Tibial artery (tissue), 4 donors: ENCODE results near the gene TCOF1.

ENCODE experiments used
- DNase-seq, 2 donors: peaks; one replicate each; pipeline ENCODE4 v3.0.0-alpha.2; 2019
- H3K27ac ChIP-seq, 2 donors: fragments of 200-600 bp; sonication (generic) in 1 of 2; 1 replicate in 1 of 2; 2 replicates in 1 of 2; pipeline ENCODE4 v1.5.1; 2018 to 2019; ENCODE audit warnings: mild to moderate bottlenecking in 1 of 2
- H3K27me3 ChIP-seq, 2 donors: fragments of 200-600 bp; sonication (generic) in 1 of 2; one replicate each; pipeline versions ENCODE4 v1.5.1 to v1.6.0; 2016 to 2019
- H3K36me3 ChIP-seq, 3 donors: fragments of 200-600 bp; sonication (generic) in 2 of 3; one replicate each; pipeline ENCODE4 v1.5.1; 2016 to 2019; ENCODE audit warnings: mild to moderate bottlenecking in 2 of 3
- H3K4me1 ChIP-seq, 4 donors: fragments of 200-600 bp; sonication (generic) in 2 of 4; 1 replicate in 3 of 4; 2 replicates in 1 of 4; pipeline ENCODE4 v1.5.1; 2016 to 2019
- H3K4me3 ChIP-seq, 2 donors: fragments of 200-600 bp; sonication (generic) in 1 of 2; 1 replicate in 1 of 2; 2 replicates in 1 of 2; pipeline ENCODE4 v1.5.1; 2018 to 2019; ENCODE audit warnings: mild to moderate bottlenecking in 2 of 2
- H3K9me3 ChIP-seq, 3 donors: fragments of 200-600 bp; sonication (generic) in 1 of 3; one replicate each; pipeline ENCODE4 v1.5.1; 2016 to 2019
- intact Hi-C: fragments of 100-400 bp; cut with DNase I; formaldehyde crosslinking; loops from one replicate; pipeline ENCODE4 v1.15.0; 2023; ENCODE audit warnings: low total_unique reads
- TF ChIP-seq, protein P1 (sequence below), 2 experiments: fragments of 200-600 bp in 1 of 2; fragments of 450-650 bp in 1 of 2; IDR thresholded peaks; one replicate each; pipeline ENCODE4 v1.5.1; 2017 to 2019; ENCODE audit warnings: antibody characterized with exemption in 2 of 2, mild to moderate bottlenecking in 1 of 2, moderate library complexity in 1 of 2

Gene TCOF1

DNA sequence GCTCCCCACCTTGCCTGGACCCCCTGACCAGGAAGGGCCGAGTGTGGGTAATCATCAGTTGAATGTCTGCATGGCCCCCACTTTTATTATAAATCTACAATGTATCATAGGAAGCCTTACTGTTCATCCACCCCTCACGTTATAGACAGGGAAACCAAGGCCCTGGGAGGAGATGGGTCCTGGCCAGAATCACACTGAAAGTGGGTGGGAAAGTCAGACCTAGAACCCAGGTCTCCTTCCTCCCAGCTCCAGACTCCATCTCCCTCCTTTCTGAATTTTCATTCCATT lies 38.1 kb downstream of the TCOF1 start:
- intact Hi-C loops, result no loop called here
- peaks cover 39 to 100% (median 94%) of the 10 kb centered on the region in 3 donors for H3K36me3 ChIP-seq

DNA sequence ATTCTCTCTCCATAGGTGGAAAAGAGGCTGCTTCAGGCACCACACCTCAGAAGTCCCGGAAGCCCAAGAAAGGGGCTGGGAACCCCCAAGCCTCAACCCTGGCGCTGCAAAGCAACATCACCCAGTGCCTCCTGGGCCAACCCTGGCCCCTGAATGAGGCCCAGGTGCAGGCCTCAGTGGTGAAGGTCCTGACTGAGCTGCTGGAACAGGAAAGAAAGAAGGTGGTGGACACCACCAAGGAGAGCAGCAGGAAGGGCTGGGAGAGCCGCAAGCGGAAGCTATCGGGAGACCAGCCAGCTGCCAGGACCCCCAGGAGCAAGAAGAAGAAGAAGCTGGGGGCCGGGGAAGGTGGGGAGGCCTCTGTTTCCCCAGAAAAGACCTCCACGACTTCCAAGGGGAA lies 38.8 kb downstream of the TCOF1 start:
- TF ChIP-seq, protein P1, sequence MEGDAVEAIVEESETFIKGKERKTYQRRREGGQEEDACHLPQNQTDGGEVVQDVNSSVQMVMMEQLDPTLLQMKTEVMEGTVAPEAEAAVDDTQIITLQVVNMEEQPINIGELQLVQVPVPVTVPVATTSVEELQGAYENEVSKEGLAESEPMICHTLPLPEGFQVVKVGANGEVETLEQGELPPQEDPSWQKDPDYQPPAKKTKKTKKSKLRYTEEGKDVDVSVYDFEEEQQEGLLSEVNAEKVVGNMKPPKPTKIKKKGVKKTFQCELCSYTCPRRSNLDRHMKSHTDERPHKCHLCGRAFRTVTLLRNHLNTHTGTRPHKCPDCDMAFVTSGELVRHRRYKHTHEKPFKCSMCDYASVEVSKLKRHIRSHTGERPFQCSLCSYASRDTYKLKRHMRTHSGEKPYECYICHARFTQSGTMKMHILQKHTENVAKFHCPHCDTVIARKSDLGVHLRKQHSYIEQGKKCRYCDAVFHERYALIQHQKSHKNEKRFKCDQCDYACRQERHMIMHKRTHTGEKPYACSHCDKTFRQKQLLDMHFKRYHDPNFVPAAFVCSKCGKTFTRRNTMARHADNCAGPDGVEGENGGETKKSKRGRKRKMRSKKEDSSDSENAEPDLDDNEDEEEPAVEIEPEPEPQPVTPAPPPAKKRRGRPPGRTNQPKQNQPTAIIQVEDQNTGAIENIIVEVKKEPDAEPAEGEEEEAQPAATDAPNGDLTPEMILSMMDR (IDR thresholded peaks at IDR 0.05), result no peak
- H3K27ac ChIP-seq, result no peak overlapping the region
- no peaks in the 10 kb centered on the region for H3K9me3 ChIP-seq
- H3K4me3 ChIP-seq, result no peak overlapping the region
- no peaks in the 10 kb centered on the region for H3K27me3 ChIP-seq
- H3K4me1 ChIP-seq, result no peaks in the 10 kb centered on the region
- DNase-seq, result no peak
- peaks cover 33 to 100% (median 93%) of the 10 kb centered on the region in 3 donors for H3K36me3 ChIP-seq
- intact Hi-C loops, result no loop called here

More for the DNA sequence above, 38.1 kb downstream of the TCOF1 start:
- TF ChIP-seq, protein P1 (IDR thresholded peaks at IDR 0.05), result no peak
- no peak for DNase-seq
- Histone ChIP-seq H3K9me3 (no peaks in the 10 kb centered on the region), H3K27me3 (no peaks in the 10 kb centered on the region), H3K4me1 (no peaks in the 10 kb centered on the region), H3K4me3 (no peak overlapping the region), H3K27ac (no peak overlapping the region)

DNA sequence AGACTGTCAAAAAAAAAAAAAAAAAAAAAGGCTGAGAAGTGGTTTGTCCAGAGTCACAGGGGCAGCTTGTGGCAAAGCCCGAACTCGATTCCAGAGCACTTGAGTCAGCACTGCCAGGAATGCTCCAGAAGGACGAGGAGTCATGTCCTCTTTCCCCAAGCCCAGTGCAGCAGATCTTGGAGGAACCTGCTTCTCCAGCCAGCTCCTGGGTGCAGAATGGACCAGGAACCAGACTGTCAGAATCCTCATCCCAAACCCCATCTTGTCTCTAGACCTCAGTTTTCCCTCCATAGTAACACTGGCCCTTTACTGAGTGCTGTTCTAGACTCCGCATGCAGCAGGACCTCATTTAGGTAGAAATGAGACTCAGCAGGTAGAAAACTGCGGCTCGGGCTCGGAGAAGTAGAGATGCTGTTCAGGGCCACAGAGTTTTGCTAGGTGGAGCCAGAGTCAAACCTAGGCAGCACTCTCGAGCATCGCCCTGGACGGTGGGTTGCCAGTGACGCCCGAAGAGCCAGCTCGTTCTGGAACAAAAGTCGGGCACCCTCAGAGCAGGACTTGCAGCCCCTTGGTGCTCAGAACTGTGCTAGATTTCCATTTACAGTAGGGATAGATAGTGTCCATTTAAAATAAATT lies 39.8 kb downstream of the TCOF1 start:
- intact Hi-C loops, result no loop called here
- no peak overlapping the region for H3K4me3 ChIP-seq
- peaks cover 30 to 100% (median 88%) of the 10 kb centered on the region in 3 donors for H3K36me3 ChIP-seq
- H3K9me3 ChIP-seq, result no peaks in the 10 kb centered on the region
- no peaks in the 10 kb centered on the region for H3K4me1 ChIP-seq
- no peak for DNase-seq
- H3K27ac ChIP-seq, result no peak overlapping the region
- TF ChIP-seq, protein P1 (IDR thresholded peaks at IDR 0.05), result no peak
- H3K27me3 ChIP-seq, result no peaks in the 10 kb centered on the region

DNA sequence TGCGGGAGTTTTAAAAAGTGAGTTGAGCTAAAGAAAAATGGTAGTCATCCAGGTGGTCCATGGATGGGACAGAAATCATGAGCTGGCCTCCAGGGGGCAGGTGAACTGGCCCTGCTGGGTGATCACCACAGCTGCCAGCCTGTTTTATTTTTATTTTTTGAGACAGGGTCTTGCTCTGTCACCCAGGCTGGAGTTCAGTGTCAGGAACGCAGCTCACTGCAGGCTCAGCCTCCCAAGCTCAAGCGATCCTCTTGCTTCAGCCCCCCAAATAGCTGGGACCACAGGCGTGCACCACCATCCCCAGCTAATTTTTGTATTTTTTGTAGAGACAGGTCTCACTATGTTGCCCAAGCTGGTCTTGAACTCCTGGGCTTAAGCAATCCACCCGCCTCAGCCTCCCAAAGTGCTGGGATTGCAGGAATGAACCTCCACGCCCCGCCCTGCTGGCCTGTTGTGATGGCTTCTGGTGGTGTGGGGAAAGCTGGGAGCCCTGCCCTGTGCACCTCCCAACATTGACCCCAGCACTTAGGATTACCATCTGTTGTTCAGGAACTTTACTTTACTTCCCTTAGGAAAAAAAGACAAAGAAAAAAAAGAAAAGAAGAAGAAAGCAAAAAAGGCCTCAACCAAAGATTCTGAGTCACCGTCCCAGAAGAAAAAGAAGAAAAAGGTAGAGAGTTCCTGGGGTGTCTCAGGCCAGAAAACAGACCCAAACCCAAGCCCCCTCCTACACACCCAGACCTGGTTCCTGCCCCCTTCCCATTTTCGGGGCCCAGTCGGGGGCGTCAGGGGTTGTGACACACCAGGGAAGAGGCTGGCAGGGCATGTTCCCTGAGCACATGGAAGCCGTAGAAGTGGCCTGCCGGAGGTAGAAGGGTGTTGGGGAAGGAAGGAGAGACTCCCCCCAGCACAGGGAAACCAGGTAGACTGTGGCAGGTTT lies 40.6 kb downstream of the TCOF1 start:
- intact Hi-C loops, result no loop called here
- no peaks in the 10 kb centered on the region for H3K9me3 ChIP-seq
- peaks cover 22 to 100% (median 88%) of the 10 kb centered on the region in 3 donors for H3K36me3 ChIP-seq
- TF ChIP-seq, protein P1 (IDR thresholded peaks at IDR 0.05), result no peak
- H3K4me3 ChIP-seq, result no peak overlapping the region
- H3K27me3 ChIP-seq, result no peaks in the 10 kb centered on the region
- H3K4me1 ChIP-seq, result no peaks in the 10 kb centered on the region
- no peak overlapping the region for H3K27ac ChIP-seq
- no peak for DNase-seq

DNA sequence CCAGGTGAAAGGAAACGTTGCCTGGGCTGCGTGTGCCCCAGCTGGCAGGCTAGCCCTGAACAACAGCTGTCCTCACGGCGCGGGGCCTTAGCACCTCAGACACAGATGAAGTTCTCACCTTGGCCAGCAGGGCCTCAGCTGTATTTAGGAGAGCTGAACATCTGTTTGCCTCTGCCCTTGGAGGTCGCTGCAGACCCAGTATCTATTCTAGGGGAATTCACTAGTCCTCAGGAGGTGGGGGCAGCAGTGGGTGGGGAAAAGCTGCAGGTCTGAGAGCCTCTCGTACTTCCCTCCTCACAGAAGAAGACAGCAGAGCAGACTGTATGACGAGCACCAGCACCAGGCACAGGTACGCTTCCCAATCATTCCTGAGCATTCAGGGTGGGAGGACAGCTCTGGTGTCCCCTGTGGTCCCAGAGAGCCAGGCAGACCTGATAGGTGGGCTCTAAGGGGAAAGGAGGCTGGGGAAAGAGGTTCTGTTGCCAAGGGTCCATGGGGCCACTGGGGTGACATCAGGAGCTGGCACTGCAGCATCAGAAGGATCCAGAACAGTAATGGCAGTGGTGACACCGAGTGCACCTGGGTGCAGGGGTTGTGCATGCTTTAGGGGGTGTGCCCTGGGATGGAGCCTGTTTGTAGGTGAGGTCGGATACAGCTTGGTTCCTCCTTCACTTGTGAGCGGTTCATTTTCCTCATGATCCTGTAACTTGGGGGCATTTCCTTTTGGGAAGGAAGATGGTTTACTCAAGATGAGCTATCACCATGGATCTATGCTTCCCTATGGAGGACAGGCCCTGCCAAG lies 41.4 kb downstream of the TCOF1 start:
- no peak for DNase-seq
- intact Hi-C loops, result no loop called here
- H3K9me3 ChIP-seq, result no peaks in the 10 kb centered on the region
- H3K4me3 ChIP-seq, result no peak overlapping the region
- H3K36me3 ChIP-seq, result peaks cover 17 to 95% (median 81%) of the 10 kb centered on the region in 3 donors
- H3K27me3 ChIP-seq, result no peaks in the 10 kb centered on the region
- no peaks in the 10 kb centered on the region for H3K4me1 ChIP-seq
- TF ChIP-seq, protein P1 (IDR thresholded peaks at IDR 0.05), result peak in 1 of 2 experiments; percentile 10
- no peak overlapping the region for H3K27ac ChIP-seq
